Activated CD4-positive, alpha-beta T cell treated with anti-CD3 and anti-CD28 coated beads, Interleukin-2, amount 50 U/mL, for 4 hours (primary cell): Measurements from ENCODE around the gene GJB4.

Experiments used
- DNase-seq, 2 experiments: peaks; one replicate each; pipeline ENCODE4 v3.0.0-alpha.2; 2020

The GJB4 gene

DNA sequence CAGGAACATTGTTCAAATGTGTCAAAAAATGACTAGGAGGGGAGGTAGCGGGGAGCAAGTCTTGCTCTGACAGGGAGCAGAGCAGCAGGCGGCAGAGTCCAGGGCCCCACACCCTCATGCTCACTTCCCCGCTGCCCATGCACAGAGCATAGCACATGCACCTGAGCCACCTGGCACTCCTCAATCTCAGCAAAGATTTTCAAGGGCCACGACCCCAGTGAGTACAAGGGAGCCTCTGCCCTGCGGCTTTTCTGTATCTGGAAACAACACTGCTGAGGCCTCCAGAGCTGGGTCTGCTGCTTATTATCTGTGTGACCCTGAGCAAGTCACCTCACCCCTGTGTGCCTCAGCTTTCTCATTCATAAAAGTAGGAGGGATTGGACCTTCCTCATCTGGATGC is 20.4 kb downstream of the GJB4 start:
- DNase-seq: no peak

GRCh38 chr1:34780528-34780927 is 21.0 kb downstream of the GJB4 start:
- no peak for DNase-seq

GRCh38 chr1:34781071-34781843 is 21.7 kb downstream of the GJB4 start, which contains the start of gene GJB3:
GJB3 (plus strand) TSS chr1:34781214; CDS start chr1:34784763, 3,549 bp downstream.
- DNase-seq: no peak

GRCh38 chr1:34781844-34782391 is 22.4 kb downstream of the GJB4 start:
- no peak for DNase-seq

DNA sequence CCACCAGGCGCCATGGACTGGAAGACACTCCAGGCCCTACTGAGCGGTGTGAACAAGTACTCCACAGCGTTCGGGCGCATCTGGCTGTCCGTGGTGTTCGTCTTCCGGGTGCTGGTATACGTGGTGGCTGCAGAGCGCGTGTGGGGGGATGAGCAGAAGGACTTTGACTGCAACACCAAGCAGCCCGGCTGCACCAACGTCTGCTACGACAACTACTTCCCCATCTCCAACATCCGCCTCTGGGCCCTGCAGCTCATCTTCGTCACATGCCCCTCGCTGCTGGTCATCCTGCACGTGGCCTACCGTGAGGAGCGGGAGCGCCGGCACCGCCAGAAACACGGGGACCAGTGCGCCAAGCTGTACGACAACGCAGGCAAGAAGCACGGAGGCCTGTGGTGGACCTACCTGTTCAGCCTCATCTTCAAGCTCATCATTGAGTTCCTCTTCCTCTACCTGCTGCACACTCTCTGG is 25.2 kb downstream of the GJB4 start:
- DNase-seq: no peak

- DNase-seq: no peak
Observed at GRCh38 chr1:34785231-34785874, 25.8 kb downstream of the GJB4 start.

GRCh38 chr1:34785875-34786470 is 26.4 kb downstream of the GJB4 start:
- no peak for DNase-seq

DNA sequence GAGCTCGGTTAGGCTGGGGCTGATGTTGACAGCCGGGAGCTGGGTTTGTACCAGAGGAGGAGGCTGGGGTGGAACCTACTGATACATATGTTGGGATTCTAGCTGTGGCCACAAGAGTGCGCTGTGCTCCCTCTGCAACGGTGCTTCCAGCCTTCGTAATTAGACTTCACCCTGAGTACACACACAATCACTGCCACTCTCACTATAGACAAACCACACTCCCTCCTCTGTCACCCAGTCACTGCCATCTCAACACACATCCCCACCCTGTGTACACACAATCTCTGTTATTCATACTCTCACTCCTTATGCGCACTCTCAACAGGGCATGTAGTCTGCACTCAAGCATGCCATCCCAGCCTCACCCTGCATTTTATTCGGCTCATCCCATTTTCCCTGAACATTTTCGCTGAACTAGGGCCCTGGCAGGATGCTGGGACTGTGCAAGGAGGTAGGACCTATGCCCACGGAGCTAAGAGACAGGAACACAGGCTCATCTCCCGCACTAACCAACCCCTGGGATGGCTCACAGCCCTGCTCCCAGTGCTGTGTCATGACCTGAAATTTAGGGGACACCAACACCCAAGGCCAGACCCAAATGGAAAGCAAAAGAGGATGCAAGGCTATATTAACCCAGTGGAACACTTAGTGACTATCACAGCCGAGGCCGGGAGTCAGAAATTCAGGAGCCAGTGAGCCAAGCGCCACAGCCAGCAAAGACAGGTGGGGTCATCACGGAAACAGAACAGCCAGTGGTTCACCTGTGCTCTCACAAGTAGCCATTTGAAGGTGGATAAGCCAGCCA is 27.2 kb downstream of the GJB4 start:
- DNase-seq: peak; percentile 48 to 50

GRCh38 chr1:34787461-34788420 is 28.2 kb downstream of the GJB4 start:
- DNase-seq: no peak

- no peak for DNase-seq
Observed at GRCh38 chr1:34790985-34791384, 31.4 kb downstream of the GJB4 start.

DNA sequence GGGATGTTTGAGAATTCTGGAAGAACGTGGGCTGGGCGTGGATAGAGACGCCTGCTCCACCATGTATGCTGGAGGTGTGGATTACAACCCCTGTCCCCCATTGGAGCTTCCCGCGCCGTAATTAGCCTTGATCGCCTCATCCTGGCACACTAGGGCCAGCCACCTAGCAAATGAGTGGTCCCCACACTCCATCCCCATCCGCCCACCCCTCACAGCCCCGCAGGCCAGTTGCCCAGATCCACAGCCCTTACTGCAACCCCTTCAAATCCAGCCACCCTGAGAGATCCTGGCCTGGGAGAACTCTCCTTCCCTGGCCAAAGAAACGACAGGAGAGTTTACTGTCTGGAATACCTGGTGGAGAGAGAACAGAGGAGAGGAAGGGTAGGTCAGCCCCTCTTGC is 32.9 kb downstream of the GJB4 start:
- no peak for DNase-seq

- DNase-seq: no peak
Observed at GRCh38 chr1:34792868-34793727, 33.6 kb downstream of the GJB4 start, which contains the start of gene GJA4. GJA4 (plus strand) TSS chr1:34792999; CDS start chr1:34794214, 1,215 bp downstream.

GRCh38 chr1:34794001-34794789 is 34.7 kb downstream of the GJB4 start:
- DNase-seq: no peak

DNA sequence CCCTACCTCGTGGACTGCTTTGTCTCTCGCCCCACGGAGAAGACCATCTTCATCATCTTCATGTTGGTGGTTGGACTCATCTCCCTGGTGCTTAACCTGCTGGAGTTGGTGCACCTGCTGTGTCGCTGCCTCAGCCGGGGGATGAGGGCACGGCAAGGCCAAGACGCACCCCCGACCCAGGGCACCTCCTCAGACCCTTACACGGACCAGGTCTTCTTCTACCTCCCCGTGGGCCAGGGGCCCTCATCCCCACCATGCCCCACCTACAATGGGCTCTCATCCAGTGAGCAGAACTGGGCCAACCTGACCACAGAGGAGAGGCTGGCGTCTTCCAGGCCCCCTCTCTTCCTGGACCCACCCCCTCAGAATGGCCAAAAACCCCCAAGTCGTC is 35.2 kb downstream of the GJB4 start:
- no peak for DNase-seq

- no peak for DNase-seq
Observed at GRCh38 chr1:34795916-34796315, 36.4 kb downstream of the GJB4 start.

DNA sequence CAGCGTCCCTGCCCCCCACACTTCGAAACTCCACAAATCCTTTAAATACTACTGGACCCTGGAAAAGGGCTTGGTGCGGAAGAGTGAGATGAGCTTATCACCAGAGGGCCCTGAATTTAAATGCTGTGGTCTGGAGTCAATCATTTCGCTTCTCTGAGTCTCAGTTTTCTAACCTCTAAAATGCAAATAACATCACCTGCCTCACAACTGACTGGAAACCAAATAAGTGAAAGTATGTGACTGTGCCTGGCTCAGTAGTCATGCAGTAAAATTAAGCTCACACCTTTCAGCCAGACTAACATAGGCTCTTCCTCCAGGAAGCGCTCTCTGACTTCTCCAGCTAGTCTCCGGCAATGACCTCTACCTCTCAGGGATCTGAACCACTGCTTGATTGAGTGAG is 37.5 kb downstream of the GJB4 start:
- no peak for DNase-seq

GRCh38 chr1:34800214-34800613 is 40.7 kb downstream of the GJB4 start:
- no peak for DNase-seq

GRCh38 chr1:34803770-34804169 is 44.2 kb downstream of the GJB4 start:
- DNase-seq: no peak

GRCh38 chr1:34806396-34806795 is 46.9 kb downstream of the GJB4 start:
- no peak for DNase-seq
